Right atrium auricular region (tissue), 2 donors: ENCODE measurements around the gene PSMB9. TPM values are rescaled to one million over a fixed set of nuclear protein-coding genes. Genes with fewer than 3 reads are reported as not detected.

Source experiments
- DNase-seq: peaks from one replicate; pipeline ENCODE4 v3.0.0-alpha.2; 2019; ENCODE audit warnings: low spot score
- H3K27ac ChIP-seq, 2 donors: fragments of 200-600 bp; sonication (generic); 1 replicate in 1 of 2; 2 replicates in 1 of 2; pipeline ENCODE4 v1.5.1; 2016 to 2019
- H3K27me3 ChIP-seq, 2 donors: fragments of 200-600 bp; sonication (generic); one replicate each; pipeline versions ENCODE4 v1.5.1 to v1.6.0; 2017 to 2019
- H3K36me3 ChIP-seq: fragments of 200-600 bp; sonication (generic); one replicate; pipeline ENCODE4 v1.5.1; 2016
- H3K4me1 ChIP-seq, 2 donors: fragments of 200-600 bp; sonication (generic); one replicate each; pipeline versions ENCODE4 v1.5.1 to v1.6.0; 2017 to 2019
- H3K4me3 ChIP-seq, 2 donors: fragments of 200-600 bp; sonication (generic); 1 replicate in 1 of 2; 2 replicates in 1 of 2; pipeline ENCODE4 v1.5.1; 2017 to 2019; ENCODE audit warnings: mild to moderate bottlenecking in 1 of 2, moderate library complexity in 1 of 2
- H3K9me3 ChIP-seq, 2 donors: fragments of 200-600 bp; sonication (generic); one replicate each; pipeline ENCODE4 v1.5.1; 2019
- total RNA-seq, 2 donors: library from RNA; depleted of rRNA; stranded (reverse); fragments of >200 nt; gene quantifications; one replicate each; pipeline ENCODE4 v1.1.0, GENCODE V29; 2016
- TF ChIP-seq, protein P1 (sequence below), 2 donors: fragments of 200-600 bp; sonication (generic); IDR thresholded peaks; one replicate each; pipeline ENCODE4 v1.5.1; 2019; ENCODE audit warnings: antibody characterized with exemption in 2 of 2

The PSMB9 gene
- total RNA-seq, 2 donors from 2014 or later: 10.9 to 17.6 TPM

GRCh38 chr6:32857156-32857891, 3.3 kb downstream of the PSMB9 start:
- Histone ChIP-seq H3K9me3 (no peaks in the 10 kb centered on the region), H3K4me1 (peaks cover 0 to 18% of the 10 kb centered on the region in 2 donors), H3K36me3 (peaks cover 14% of the 10 kb centered on the region), H3K27ac (no peak overlapping the region), H3K27me3 (no peaks in the 10 kb centered on the region), H3K4me3 (no peak overlapping the region)
- DNase-seq: no peak
- TF ChIP-seq, protein P1, sequence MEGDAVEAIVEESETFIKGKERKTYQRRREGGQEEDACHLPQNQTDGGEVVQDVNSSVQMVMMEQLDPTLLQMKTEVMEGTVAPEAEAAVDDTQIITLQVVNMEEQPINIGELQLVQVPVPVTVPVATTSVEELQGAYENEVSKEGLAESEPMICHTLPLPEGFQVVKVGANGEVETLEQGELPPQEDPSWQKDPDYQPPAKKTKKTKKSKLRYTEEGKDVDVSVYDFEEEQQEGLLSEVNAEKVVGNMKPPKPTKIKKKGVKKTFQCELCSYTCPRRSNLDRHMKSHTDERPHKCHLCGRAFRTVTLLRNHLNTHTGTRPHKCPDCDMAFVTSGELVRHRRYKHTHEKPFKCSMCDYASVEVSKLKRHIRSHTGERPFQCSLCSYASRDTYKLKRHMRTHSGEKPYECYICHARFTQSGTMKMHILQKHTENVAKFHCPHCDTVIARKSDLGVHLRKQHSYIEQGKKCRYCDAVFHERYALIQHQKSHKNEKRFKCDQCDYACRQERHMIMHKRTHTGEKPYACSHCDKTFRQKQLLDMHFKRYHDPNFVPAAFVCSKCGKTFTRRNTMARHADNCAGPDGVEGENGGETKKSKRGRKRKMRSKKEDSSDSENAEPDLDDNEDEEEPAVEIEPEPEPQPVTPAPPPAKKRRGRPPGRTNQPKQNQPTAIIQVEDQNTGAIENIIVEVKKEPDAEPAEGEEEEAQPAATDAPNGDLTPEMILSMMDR (IDR thresholded peaks at IDR 0.05): no peak

- H3K4me1 ChIP-seq: peaks cover 0 to 11% of the 10 kb centered on the region in 2 donors
- no peaks in the 10 kb centered on the region for H3K27me3 ChIP-seq
- TF ChIP-seq, protein P1 (IDR thresholded peaks at IDR 0.05): no peak
- H3K4me3 ChIP-seq: no peak overlapping the region
- no peak overlapping the region for H3K27ac ChIP-seq
- H3K36me3 ChIP-seq: peaks cover 14% of the 10 kb centered on the region
- no peak for DNase-seq
- no peaks in the 10 kb centered on the region for H3K9me3 ChIP-seq
These were observed 4.2 kb downstream of the PSMB9 start for GRCh38 chr6:32858194-32858593.

DNA sequence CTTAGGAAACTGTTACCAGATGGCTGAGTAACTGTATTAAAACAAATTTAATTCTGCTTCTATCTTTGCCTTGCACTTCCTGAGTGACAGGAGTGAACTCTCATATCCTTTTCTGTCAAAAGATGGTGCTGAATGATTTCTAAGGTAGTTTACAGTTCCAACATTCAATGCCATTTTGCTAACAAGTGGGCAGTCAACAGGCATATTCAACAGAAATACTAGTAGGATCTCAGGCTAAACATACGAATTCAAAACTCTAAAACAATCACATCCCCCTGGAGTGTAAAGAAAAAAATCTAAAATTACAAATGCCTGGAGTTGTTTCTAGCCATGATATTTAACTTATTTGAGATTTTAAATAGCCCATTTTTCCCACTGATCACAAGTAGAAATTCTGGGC, 6.7 kb downstream of the PSMB9 start:
- H3K27me3 ChIP-seq: no peaks in the 10 kb centered on the region
- no peak for DNase-seq
- H3K36me3 ChIP-seq: peaks cover 14% of the 10 kb centered on the region
- TF ChIP-seq, protein P1 (IDR thresholded peaks at IDR 0.05): no peak
- H3K4me1 ChIP-seq: no peaks in the 10 kb centered on the region
- H3K27ac ChIP-seq: no peak overlapping the region
- H3K9me3 ChIP-seq: no peaks in the 10 kb centered on the region
- no peak overlapping the region for H3K4me3 ChIP-seq

DNA sequence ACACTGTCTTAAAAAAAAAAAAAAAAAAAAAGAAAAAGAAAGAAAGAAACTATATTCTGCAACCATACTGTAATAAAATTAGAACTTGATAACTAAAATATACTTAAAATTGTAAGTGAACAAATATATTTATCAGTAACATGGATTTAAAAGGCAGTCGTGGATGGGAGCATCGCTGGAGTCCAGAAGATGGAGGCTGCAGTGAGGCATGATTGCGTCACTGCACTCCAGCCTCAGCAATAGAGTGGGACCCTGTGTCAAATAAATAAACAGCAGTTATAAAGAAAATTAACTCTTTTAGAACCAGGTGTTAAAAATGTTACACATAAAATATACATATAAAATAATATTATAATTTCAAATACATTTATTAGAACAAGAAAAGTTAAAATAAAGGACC, 8.7 kb downstream of the PSMB9 start:
- Histone ChIP-seq H3K4me3 (no peak overlapping the region), H3K9me3 (no peaks in the 10 kb centered on the region), H3K27me3 (no peaks in the 10 kb centered on the region), H3K36me3 (peaks cover 13% of the 10 kb centered on the region), H3K27ac (no peak overlapping the region), H3K4me1 (no peaks in the 10 kb centered on the region)
- TF ChIP-seq, protein P1 (IDR thresholded peaks at IDR 0.05): no peak
- no peak for DNase-seq

GRCh38 chr6:32865724-32866443, 11.9 kb downstream of the PSMB9 start:
- Histone ChIP-seq H3K9me3 (no peaks in the 10 kb centered on the region), H3K27me3 (no peaks in the 10 kb centered on the region), H3K4me1 (no peaks in the 10 kb centered on the region), H3K27ac (no peak overlapping the region), H3K36me3 (no peaks in the 10 kb centered on the region), H3K4me3 (no peak overlapping the region)
- TF ChIP-seq, protein P1 (IDR thresholded peaks at IDR 0.05): no peak
- DNase-seq: no peak
